G401.6 (cell line): ENCODE results near the gene SPTLC3.

Experiments used
- FAIRE-seq: peaks from 2 replicates; lab custom pipeline; 2012; peaks lifted over from hg19 to GRCh38; lab: Jason Lieb, UNC

Gene SPTLC3

GRCh38 chr20:13200767-13201500, 192.2 kb downstream of the SPTLC3 start:
- FAIRE-seq, result no peak

GRCh38 chr20:13202565-13202964, 193.8 kb downstream of the SPTLC3 start:
- FAIRE-seq, result no peak

GRCh38 chr20:13205425-13205824, 196.7 kb downstream of the SPTLC3 start:
- FAIRE-seq, result no peak

- FAIRE-seq, result no peak
Observed at GRCh38 chr20:13205848-13206434, 197.2 kb downstream of the SPTLC3 start.

- no peak for FAIRE-seq
Observed at GRCh38 chr20:13207016-13207415, 198.2 kb downstream of the SPTLC3 start.

GRCh38 chr20:13211956-13212618, 203.3 kb downstream of the SPTLC3 start:
- no peak for FAIRE-seq

GRCh38 chr20:13212750-13213149, 204.0 kb downstream of the SPTLC3 start:
- no peak for FAIRE-seq

- no peak for FAIRE-seq
Observed at GRCh38 chr20:13213335-13213734, 204.6 kb downstream of the SPTLC3 start.

GRCh38 chr20:13216533-13216932, 207.8 kb downstream of the SPTLC3 start:
- FAIRE-seq, result no peak
